Measurements from ENCODE around the gene DIP2B. TPM values are rescaled to one million over a fixed set of nuclear protein-coding genes. Genes with fewer than 3 reads are reported as not detected.

DIP2B gene
- total RNA-seq, result 15.0 and 17.1 TPM in 2 replicates

GRCh38 chr12:50504798-50505674 lies at the start of gene DIP2B:
TSS of gene DIP2B (plus strand) at chr12:50504985. CDS start at chr12:50505141, 156 bp downstream.

GRCh38 chr12:50763639-50764285 lies 259.0 kb downstream of the DIP2B start, which contains the start of gene ATF1:
TSS of gene ATF1 (plus strand) at chr12:50764101. CDS start at chr12:50780146, 16,045 bp downstream.

Other genes starting within 250 kb of the DIP2B start
- gene LIMA1, start 221.5 kb upstream of the DIP2B start, total RNA-seq, result 43.3 and 54.6 TPM in 2 replicates
- gene FAM186A, start 108.4 kb upstream of the DIP2B start, total RNA-seq, result not detected in 2 replicates
- 17.7 and 26.3 TPM in 2 replicates for gene LARP4, start 104.1 kb upstream of the DIP2B start, total RNA-seq

Data from epithelial cell of alveolus of lung (primary cell).